Erythroblast (primary cell): ENCODE results near the gene RCAN1.

Source experiments
- DNase-seq, 2 experiments: peaks; one replicate each; lab custom pipeline; 2025; lab: John Stamatoyannopoulos, UW
- GATA1 ChIP-seq: IDR thresholded peaks from 2 replicates; pipeline ENCODE4 v1.6.1; 2011; ENCODE audit warnings: low read depth, mild to moderate bottlenecking, control low read depth, low read length, moderate library complexity
- POLR2A ChIP-seq: IDR thresholded peaks from 2 replicates; pipeline ENCODE4 v1.6.1; 2011; ENCODE audit warnings: mild to moderate bottlenecking, low read length

Gene RCAN1

GRCh38 chr21:34635307-34635706 lies 20.4 kb upstream of the RCAN1 start:
- TF ChIP-seq POLR2A (no peak), GATA1 (no peak)
- peak; percentile 10 to 36 for DNase-seq

GRCh38 chr21:34632498-34632897 lies 17.6 kb upstream of the RCAN1 start:
- TF ChIP-seq POLR2A, result no peak
- TF ChIP-seq GATA1, result no peak
- DNase-seq, result no peak

GRCh38 chr21:34630536-34631143 lies 15.7 kb upstream of the RCAN1 start:
- TF ChIP-seq GATA1, result no peak
- no peak for TF ChIP-seq POLR2A
- DNase-seq, result peak; percentile 56 to 75

- TF ChIP-seq GATA1, result no peak
- TF ChIP-seq POLR2A, result no peak
- no peak for DNase-seq
Measured at GRCh38 chr21:34626131-34626530, 11.2 kb upstream of the RCAN1 start.

- TF ChIP-seq POLR2A (no peak), GATA1 (no peak)
- no peak for DNase-seq
Measured at GRCh38 chr21:34625030-34625593, 10.2 kb upstream of the RCAN1 start.

- DNase-seq, result no peak
- TF ChIP-seq GATA1 (no peak), POLR2A (no peak)
Measured at GRCh38 chr21:34623516-34623915, 8.6 kb upstream of the RCAN1 start.

- TF ChIP-seq GATA1 (no peak), POLR2A (no peak)
Measured at GRCh38 chr21:34621434-34622350, 6.8 kb upstream of the RCAN1 start.

GRCh38 chr21:34619841-34620665 lies 5.1 kb upstream of the RCAN1 start:
- no peak for TF ChIP-seq POLR2A
- no peak for TF ChIP-seq GATA1
- no peak for DNase-seq

More at GRCh38 chr21:34621434-34622350, 6.8 kb upstream of the RCAN1 start:
- DNase-seq, result no peak

- TF ChIP-seq POLR2A (no peak), GATA1 (no peak)
- DNase-seq, result no peak
Measured at GRCh38 chr21:34618941-34619340, 4.0 kb upstream of the RCAN1 start.

- no peak for DNase-seq
- TF ChIP-seq POLR2A (no peak), GATA1 (no peak)
Measured at GRCh38 chr21:34617753-34618339, 2.9 kb upstream of the RCAN1 start.

GRCh38 chr21:34615487-34615814 lies 538 bp upstream of the RCAN1 start:
- no peak for DNase-seq
- TF ChIP-seq GATA1 (no peak), POLR2A (peak; percentile 18)

- TF ChIP-seq POLR2A (no peak), GATA1 (no peak)
- peak in 1 of 2 experiments; percentile 31 for DNase-seq
Measured at GRCh38 chr21:34613679-34614627, 960 bp downstream of the RCAN1 start.
